Smooth muscle cell (in vitro differentiated cells): ENCODE data around the gene PRKG1. TPM values are rescaled to one million over a fixed set of nuclear protein-coding genes. Genes with fewer than 3 reads are reported as not detected.

ENCODE experiments used
- DNase-seq: peaks from one replicate; lab custom pipeline; 2025; ENCODE audit not compliant: unreplicated experiment; lab: John Stamatoyannopoulos, UW
- H2AFZ ChIP-seq: fragments of 200-600 bp; sonication (generic); 2 replicates; pipeline ENCODE4 v1.6.0; 2016; ENCODE audit warnings: antibody characterized with exemption, low read depth, mild to moderate bottlenecking
- H3F3A ChIP-seq: fragments of 200-600 bp; sonication (generic); 2 replicates; pipeline ENCODE4 v1.6.0; 2017; ENCODE audit warnings: antibody characterized with exemption, low read depth
- H3K27ac ChIP-seq: fragments of 200-600 bp; sonication (generic); 2 replicates; pipeline ENCODE4 v1.5.1; 2016; ENCODE audit warnings: low read depth, mild to moderate bottlenecking
- H3K27me3 ChIP-seq: fragments of 200-600 bp; sonication (generic); 2 replicates; pipeline ENCODE4 v1.6.1; 2016; ENCODE audit warnings: low read depth, mild to moderate bottlenecking
- H3K36me3 ChIP-seq: fragments of 200-600 bp; sonication (generic); 2 replicates; pipeline ENCODE4 v1.5.1; 2016; ENCODE audit warnings: low read depth
- H3K4me1 ChIP-seq: fragments of 200-600 bp; sonication (generic); 2 replicates; pipeline ENCODE4 v1.5.1; 2016; ENCODE audit warnings: low read depth
- H3K4me2 ChIP-seq: fragments of 200-600 bp; sonication (generic); 2 replicates; pipeline ENCODE4 v1.6.0; 2016; ENCODE audit warnings: mild to moderate bottlenecking
- H3K4me3 ChIP-seq: fragments of 200-600 bp; sonication (generic); 2 replicates; pipeline ENCODE4 v1.5.1; 2016; ENCODE audit warnings: mild to moderate bottlenecking
- H3K79me2 ChIP-seq: fragments of 200-600 bp; sonication (generic); 2 replicates; pipeline ENCODE4 v1.6.0; 2016; ENCODE audit warnings: low read depth, mild to moderate bottlenecking
- H3K9ac ChIP-seq: fragments of 200-600 bp; sonication (generic); 2 replicates; pipeline ENCODE4 v1.6.0; 2016; ENCODE audit warnings: low read depth
- H3K9me3 ChIP-seq: fragments of 200-600 bp; sonication (generic); replicated peaks from 2 replicates; pipeline ENCODE4 v1.5.1; 2016; ENCODE audit warnings: low read depth
- H4K20me1 ChIP-seq: fragments of 200-600 bp; sonication (generic); 2 replicates; pipeline ENCODE4 v1.6.0; 2016; ENCODE audit warnings: low read depth
- WGBS: methylation state at CpG from one replicate; pipeline ENCODE4 v1.1.7; 2016; ENCODE audit warnings: low lambda C conversion rate; 5-methylcytosine and 5-hydroxymethylcytosine counted together
- polyA plus RNA-seq: library from polyadenylated mRNA; unstranded; fragments of >200 nt; fragmentation: Nextera tagmentation; extraction: Ambion mirVana; gene quantifications from 2 replicates; pipeline ENCODE4 v1.2.1, GENCODE V29; 2016
- total RNA-seq: library from RNA; depleted of rRNA; stranded (reverse); fragments of >200 nt; gene quantifications from 2 replicates; pipeline ENCODE4 v1.2.3, GENCODE V29; 2014
- TF ChIP-seq, protein P1 (sequence below): fragments of 200-600 bp; sonication (generic); IDR thresholded peaks from 2 replicates; pipeline ENCODE4 v1.5.1; 2017; ENCODE audit warnings: borderline replicate concordance, mild to moderate bottlenecking, antibody characterized with exemption; ENCODE audit not compliant: insufficient read depth, poor library complexity, severe bottlenecking

Gene PRKG1
- total and polyA plus RNA-seq, 2 experiments from 2014 or later = 7.2 to 13.4 TPM

DNA sequence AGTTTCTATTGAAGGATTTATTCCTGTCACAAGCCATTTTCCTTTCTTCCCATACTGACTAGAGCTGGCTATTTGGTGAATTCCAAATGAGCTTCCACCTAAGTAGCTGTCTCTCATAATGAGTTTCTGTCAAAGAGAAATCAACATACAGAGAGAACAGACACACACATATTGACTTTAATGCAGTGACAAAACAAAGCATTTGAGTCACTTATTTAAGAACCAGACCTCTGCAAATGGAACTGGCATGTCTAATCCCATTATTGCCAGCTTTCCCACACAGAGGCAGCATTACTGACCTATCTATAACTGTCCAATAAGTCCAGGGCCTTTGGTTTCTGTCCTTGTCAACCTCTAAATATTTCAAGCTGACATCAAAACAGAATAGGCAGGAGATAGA, 804.4 kb downstream of the PRKG1 start:
- H4K20me1 ChIP-seq = no peaks in the 10 kb centered on the region
- peaks cover 21% of the 10 kb centered on the region for H3F3A ChIP-seq
- H3K79me2 ChIP-seq = no peaks in the 10 kb centered on the region
- peak overlapping the region; percentile 59 for H3K9ac ChIP-seq
- no peak overlapping the region for H3K4me3 ChIP-seq
- H3K27me3 ChIP-seq = no peaks in the 10 kb centered on the region
- peaks cover 29% of the 10 kb centered on the region for H3K4me1 ChIP-seq
- no peak for DNase-seq
- H2AFZ ChIP-seq = no peak overlapping the region
- H3K4me2 ChIP-seq = peak overlapping the region; percentile 45
- peak overlapping the region; percentile 95 for H3K27ac ChIP-seq
- TF ChIP-seq, protein P1, sequence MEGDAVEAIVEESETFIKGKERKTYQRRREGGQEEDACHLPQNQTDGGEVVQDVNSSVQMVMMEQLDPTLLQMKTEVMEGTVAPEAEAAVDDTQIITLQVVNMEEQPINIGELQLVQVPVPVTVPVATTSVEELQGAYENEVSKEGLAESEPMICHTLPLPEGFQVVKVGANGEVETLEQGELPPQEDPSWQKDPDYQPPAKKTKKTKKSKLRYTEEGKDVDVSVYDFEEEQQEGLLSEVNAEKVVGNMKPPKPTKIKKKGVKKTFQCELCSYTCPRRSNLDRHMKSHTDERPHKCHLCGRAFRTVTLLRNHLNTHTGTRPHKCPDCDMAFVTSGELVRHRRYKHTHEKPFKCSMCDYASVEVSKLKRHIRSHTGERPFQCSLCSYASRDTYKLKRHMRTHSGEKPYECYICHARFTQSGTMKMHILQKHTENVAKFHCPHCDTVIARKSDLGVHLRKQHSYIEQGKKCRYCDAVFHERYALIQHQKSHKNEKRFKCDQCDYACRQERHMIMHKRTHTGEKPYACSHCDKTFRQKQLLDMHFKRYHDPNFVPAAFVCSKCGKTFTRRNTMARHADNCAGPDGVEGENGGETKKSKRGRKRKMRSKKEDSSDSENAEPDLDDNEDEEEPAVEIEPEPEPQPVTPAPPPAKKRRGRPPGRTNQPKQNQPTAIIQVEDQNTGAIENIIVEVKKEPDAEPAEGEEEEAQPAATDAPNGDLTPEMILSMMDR = no peak
- H3K9me3 ChIP-seq = no peaks in the 10 kb centered on the region
- H3K36me3 ChIP-seq = no peaks in the 10 kb centered on the region

DNA sequence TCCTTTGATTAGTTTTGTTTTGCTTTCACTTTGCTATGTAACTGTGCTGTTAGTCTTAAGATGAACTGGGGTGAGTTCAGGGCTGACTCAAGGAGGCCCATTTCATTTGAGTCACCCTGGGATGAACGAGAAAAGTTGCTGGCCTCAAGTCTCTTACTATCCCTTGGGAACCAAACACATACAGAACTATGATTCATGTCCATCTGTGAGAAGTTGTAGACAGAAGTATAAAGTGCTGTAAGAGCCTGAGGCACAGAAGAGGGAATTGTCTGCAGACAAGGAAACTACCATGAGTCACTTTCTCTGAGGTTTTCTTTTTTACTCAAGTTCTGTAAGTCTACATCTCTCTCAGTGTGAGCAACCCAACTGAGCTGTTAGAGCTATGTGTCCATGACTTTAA, 805.0 kb downstream of the PRKG1 start:
- WGBS = 0% methylated on average over 1 of the region's 1 CpG

DNA sequence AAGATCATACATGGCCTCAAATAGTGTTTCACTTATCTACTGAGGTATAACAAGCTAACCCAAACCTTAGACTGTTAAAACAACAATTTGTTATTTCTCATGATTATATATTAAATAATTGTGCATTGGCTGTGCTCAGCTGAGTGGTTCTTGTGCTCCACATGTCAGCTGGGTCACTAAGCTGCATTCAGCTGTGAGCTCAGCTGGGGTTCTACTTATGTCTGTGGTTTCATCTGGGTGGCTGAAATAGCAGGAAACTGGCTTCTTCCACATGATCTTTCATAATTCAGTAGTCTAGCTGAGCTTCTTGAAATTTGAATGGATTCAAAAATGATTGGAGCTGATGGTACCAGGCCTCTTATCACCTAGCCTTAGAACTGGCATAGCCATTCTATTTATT, 806.9 kb downstream of the PRKG1 start:
- Histone ChIP-seq H3K9ac (no peak overlapping the region), H3K27ac (no peak overlapping the region), H3K79me2 (no peaks in the 10 kb centered on the region), H3K4me3 (no peak overlapping the region), H3K9me3 (no peaks in the 10 kb centered on the region), H2AFZ (no peak overlapping the region), H3K4me2 (no peak overlapping the region), H3K27me3 (no peaks in the 10 kb centered on the region), H3K4me1 (peaks cover 29% of the 10 kb centered on the region), H3F3A (peaks cover 21% of the 10 kb centered on the region), H3K36me3 (no peaks in the 10 kb centered on the region), H4K20me1 (no peaks in the 10 kb centered on the region)
- TF ChIP-seq, protein P1 = no peak
- no peak for DNase-seq

More for the DNA sequence above, 805.0 kb downstream of the PRKG1 start:
- DNase-seq = no peak
- peak overlapping the region; percentile 45 for H3K4me2 ChIP-seq
- H3K4me3 ChIP-seq = no peak overlapping the region
- H4K20me1 ChIP-seq = no peaks in the 10 kb centered on the region
- no peak overlapping the region for H2AFZ ChIP-seq
- peak overlapping the region; percentile 95 for H3K27ac ChIP-seq
- H3F3A ChIP-seq = peaks cover 21% of the 10 kb centered on the region
- H3K4me1 ChIP-seq = peaks cover 29% of the 10 kb centered on the region
- no peaks in the 10 kb centered on the region for H3K36me3 ChIP-seq
- no peaks in the 10 kb centered on the region for H3K27me3 ChIP-seq
- H3K9ac ChIP-seq = peak overlapping the region; percentile 59
- no peaks in the 10 kb centered on the region for H3K9me3 ChIP-seq
- H3K79me2 ChIP-seq = no peaks in the 10 kb centered on the region
- TF ChIP-seq, protein P1 = no peak

DNA sequence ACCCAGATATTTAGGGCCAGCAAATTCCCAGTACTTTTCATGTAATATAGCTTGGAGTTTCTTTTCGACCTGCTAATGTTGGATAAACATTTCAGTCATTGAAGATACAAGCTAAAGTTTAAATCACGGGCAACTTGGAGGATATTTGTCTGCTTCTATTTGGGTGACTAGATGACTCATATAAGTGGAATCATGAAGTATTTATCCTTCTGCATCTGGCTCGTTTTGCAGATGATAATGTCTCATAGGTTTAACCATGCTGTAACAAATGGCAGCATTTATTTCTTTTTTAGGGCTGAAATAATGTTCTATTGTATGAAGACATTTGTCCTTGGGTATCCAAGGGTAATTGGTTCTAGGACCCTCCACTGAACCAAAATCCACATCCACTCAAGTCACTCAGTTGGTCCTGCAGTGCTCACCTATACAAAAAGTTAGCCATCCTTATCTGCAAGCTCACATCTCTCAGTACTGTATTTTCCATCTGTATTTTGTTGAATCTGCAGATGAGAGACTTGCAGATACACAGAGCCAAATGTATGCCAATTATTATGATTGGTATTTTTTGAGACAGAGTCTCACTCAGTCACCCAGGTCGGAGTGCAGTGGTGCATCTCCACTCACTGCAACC, 812.3 kb downstream of the PRKG1 start:
- H3K27ac ChIP-seq = peak overlapping the region; percentile 43

More for the DNA sequence above, 812.3 kb downstream of the PRKG1 start:
- H3K4me2 ChIP-seq = peak overlapping the region; percentile 45
- H3K27me3 ChIP-seq = no peaks in the 10 kb centered on the region
- TF ChIP-seq, protein P1 = no peak
- DNase-seq = no peak
- no peaks in the 10 kb centered on the region for H3F3A ChIP-seq
- no peak overlapping the region for H2AFZ ChIP-seq
- H3K79me2 ChIP-seq = no peaks in the 10 kb centered on the region
- H3K4me3 ChIP-seq = no peak overlapping the region
- H3K4me1 ChIP-seq = no peaks in the 10 kb centered on the region
- no peaks in the 10 kb centered on the region for H4K20me1 ChIP-seq
- 35% methylated on average over 4 of the region's 4 CpGs for WGBS
- H3K9ac ChIP-seq = no peak overlapping the region
- H3K36me3 ChIP-seq = no peaks in the 10 kb centered on the region
- H3K9me3 ChIP-seq = no peaks in the 10 kb centered on the region
